OCI-LY3 (cell line): ENCODE data around the gene TSEN54.

Experiments used
- H2AFZ ChIP-seq: fragments of 200-600, 300-600 bp; shearing (Covaris generic); 2 replicates; pipeline ENCODE4 v1.6.0; 2014; ENCODE audit warnings: antibody characterized with exemption, low read depth, low read length
- H3K27ac ChIP-seq: fragments of 200-600, 300-600 bp; sonication (generic); 2 replicates; pipeline ENCODE4 v1.5.1; 2014; ENCODE audit warnings: mild to moderate bottlenecking, low read length, moderate library complexity, mixed read lengths
- H3K27me3 ChIP-seq: fragments of 200-600, 300-600 bp; sonication (generic); 2 replicates; pipeline ENCODE4 v1.6.1; 2014; ENCODE audit warnings: low read depth, low read length, mixed read lengths
- H3K36me3 ChIP-seq: fragments of 200-600, 300-600 bp; sonication (generic); replicated peaks from 2 replicates; pipeline ENCODE3; 2014; ENCODE audit warnings: low read depth, low read length, mixed read lengths
- H3K4me1 ChIP-seq: fragments of 300-600, 200-600 bp; sonication (generic); 2 replicates; pipeline ENCODE4 v1.6.1; 2014; ENCODE audit warnings: low read length, mixed read lengths
- H3K4me2 ChIP-seq: fragments of 200-600, 300-600 bp; sonication (generic); 2 replicates; pipeline ENCODE4 v1.6.1; 2014; ENCODE audit warnings: low read length, mixed read lengths
- H3K4me3 ChIP-seq: fragments of 300-600, 200-600 bp; sonication (generic); 2 replicates; pipeline ENCODE4 v1.5.1; 2014; ENCODE audit warnings: antibody characterized with exemption, mild to moderate bottlenecking, low read length, moderate library complexity
- H3K79me2 ChIP-seq: fragments of 300-600, 200-600 bp; shearing (Covaris generic); 2 replicates; pipeline ENCODE4 v1.6.1; 2014; ENCODE audit warnings: mild to moderate bottlenecking, low read length, mixed read lengths
- H3K9ac ChIP-seq: fragments of 300-600, 200-600 bp; shearing (Covaris generic); 2 replicates; pipeline ENCODE4 v1.6.0; 2014; ENCODE audit warnings: mild to moderate bottlenecking, low read length, moderate library complexity
- H3K9me3 ChIP-seq: fragments of 200-600, 300-600 bp; shearing (Covaris generic); 2 replicates; pipeline ENCODE4 v1.6.1; 2014; ENCODE audit warnings: low read length, mixed read lengths; ENCODE audit not compliant: insufficient read depth
- H4K20me1 ChIP-seq: fragments of 200-600, 300-600 bp; sonication (generic); 2 replicates; pipeline ENCODE4 v1.6.1; 2016; ENCODE audit warnings: low read length, mixed read lengths; ENCODE audit not compliant: insufficient read depth
- EZH2phosphoT487 ChIP-seq: fragments of 200-600 bp; shearing (Covaris generic); IDR thresholded peaks from 2 replicates; pipeline ENCODE4 v1.6.1; 2018; ENCODE audit warnings: antibody characterized with exemption, mixed run types, low read depth
- TF ChIP-seq, protein P1 (sequence below): fragments of 200-600, 300-600 bp; sonication (generic); IDR thresholded peaks from 2 replicates; pipeline ENCODE4 v1.5.1; 2014; ENCODE audit warnings: antibody characterized with exemption, low read length, low read depth

Gene TSEN54

DNA sequence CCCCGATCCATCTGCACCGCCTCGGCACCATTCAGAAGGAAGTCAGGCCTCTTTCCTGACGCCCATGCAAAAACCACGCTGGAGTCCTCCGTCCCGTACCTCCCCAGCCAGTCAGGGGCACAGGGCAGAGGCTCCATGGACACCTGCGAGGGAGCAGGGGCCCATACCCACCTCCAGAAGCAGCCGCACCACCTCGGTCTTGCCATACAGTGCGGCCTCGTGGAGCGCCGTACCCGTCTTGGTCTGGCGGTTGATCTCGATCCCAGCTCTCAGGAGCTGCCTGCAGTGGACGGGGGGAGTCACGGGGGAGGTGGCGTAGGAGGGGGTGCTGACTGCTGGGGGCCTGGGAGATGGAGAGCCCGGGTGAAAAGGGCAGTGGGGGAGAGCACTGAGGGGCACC is 10.2 kb upstream of the TSEN54 start:
- no peak overlapping the region for H3K27ac ChIP-seq
- no peak overlapping the region for H2AFZ ChIP-seq
- no peaks in the 10 kb centered on the region for H3K9me3 ChIP-seq
- H3K79me2 ChIP-seq: no peaks in the 10 kb centered on the region
- no peaks in the 10 kb centered on the region for H3K27me3 ChIP-seq
- no peak overlapping the region for H3K4me3 ChIP-seq
- H3K4me2 ChIP-seq: no peak overlapping the region
- no peaks in the 10 kb centered on the region for H3K4me1 ChIP-seq
- peaks cover 2% of the 10 kb centered on the region; the same call in 1 of the 2 replicates for H4K20me1 ChIP-seq
- H3K36me3 ChIP-seq: no peaks in the 10 kb centered on the region
- no peak overlapping the region for H3K9ac ChIP-seq
- no peak for TF ChIP-seq EZH2phosphoT487
- TF ChIP-seq, protein P1, sequence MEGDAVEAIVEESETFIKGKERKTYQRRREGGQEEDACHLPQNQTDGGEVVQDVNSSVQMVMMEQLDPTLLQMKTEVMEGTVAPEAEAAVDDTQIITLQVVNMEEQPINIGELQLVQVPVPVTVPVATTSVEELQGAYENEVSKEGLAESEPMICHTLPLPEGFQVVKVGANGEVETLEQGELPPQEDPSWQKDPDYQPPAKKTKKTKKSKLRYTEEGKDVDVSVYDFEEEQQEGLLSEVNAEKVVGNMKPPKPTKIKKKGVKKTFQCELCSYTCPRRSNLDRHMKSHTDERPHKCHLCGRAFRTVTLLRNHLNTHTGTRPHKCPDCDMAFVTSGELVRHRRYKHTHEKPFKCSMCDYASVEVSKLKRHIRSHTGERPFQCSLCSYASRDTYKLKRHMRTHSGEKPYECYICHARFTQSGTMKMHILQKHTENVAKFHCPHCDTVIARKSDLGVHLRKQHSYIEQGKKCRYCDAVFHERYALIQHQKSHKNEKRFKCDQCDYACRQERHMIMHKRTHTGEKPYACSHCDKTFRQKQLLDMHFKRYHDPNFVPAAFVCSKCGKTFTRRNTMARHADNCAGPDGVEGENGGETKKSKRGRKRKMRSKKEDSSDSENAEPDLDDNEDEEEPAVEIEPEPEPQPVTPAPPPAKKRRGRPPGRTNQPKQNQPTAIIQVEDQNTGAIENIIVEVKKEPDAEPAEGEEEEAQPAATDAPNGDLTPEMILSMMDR: no peak

GRCh38 chr17:75506888-75507287 is 9.4 kb upstream of the TSEN54 start:
- Histone ChIP-seq H3K4me3 (no peak overlapping the region), H4K20me1 (peaks cover 2% of the 10 kb centered on the region; the same call in 1 of the 2 replicates), H3K9ac (no peak overlapping the region), H3K79me2 (no peaks in the 10 kb centered on the region), H3K27me3 (no peaks in the 10 kb centered on the region), H3K4me1 (no peaks in the 10 kb centered on the region), H3K27ac (no peak overlapping the region), H2AFZ (no peak overlapping the region), H3K36me3 (no peaks in the 10 kb centered on the region), H3K9me3 (no peaks in the 10 kb centered on the region), H3K4me2 (no peak overlapping the region)
- TF ChIP-seq EZH2phosphoT487: no peak
- TF ChIP-seq, protein P1: no peak

- no peak overlapping the region for H3K9ac ChIP-seq
- no peak overlapping the region for H3K4me2 ChIP-seq
- no peaks in the 10 kb centered on the region for H3K36me3 ChIP-seq
These were observed 8.3 kb upstream of the TSEN54 start for GRCh38 chr17:75507733-75508719.

DNA sequence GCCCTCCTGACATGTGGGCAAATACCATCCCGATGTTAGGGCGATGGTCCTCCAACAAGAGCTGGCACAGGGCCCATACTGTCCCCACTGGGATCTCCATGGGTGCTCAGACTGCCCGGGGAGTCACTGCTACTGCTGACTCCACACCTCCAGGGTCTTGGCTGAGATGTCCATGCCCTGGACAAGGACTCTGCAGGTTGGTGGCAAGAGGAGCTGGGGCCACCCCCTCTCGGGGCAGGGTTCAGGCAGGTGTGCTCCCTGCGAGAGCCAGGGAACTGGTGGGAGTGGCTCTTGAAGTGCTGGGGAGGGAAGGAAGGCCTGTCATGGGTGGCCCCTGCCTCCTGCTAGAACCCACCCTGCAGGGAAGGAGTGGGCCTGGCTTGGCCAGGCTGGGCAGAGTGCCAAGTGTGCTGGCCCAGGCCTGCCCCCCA is 7.4 kb upstream of the TSEN54 start:
- Histone ChIP-seq H3K9ac (no peak overlapping the region), H4K20me1 (peaks cover 2% of the 10 kb centered on the region; the same call in 1 of the 2 replicates), H3K79me2 (no peaks in the 10 kb centered on the region), H3K9me3 (no peaks in the 10 kb centered on the region), H3K27me3 (no peaks in the 10 kb centered on the region), H2AFZ (no peak overlapping the region), H3K27ac (no peak overlapping the region), H3K4me1 (no peaks in the 10 kb centered on the region; the same call in 1 of the 2 replicates), H3K4me3 (no peak overlapping the region), H3K36me3 (no peaks in the 10 kb centered on the region), H3K4me2 (no peak overlapping the region)
- no peak for TF ChIP-seq EZH2phosphoT487

More at GRCh38 chr17:75507733-75508719, 8.3 kb upstream of the TSEN54 start:
- H3K27ac ChIP-seq: no peak overlapping the region
- no peak overlapping the region for H3K4me3 ChIP-seq
- no peaks in the 10 kb centered on the region for H3K79me2 ChIP-seq
- H3K4me1 ChIP-seq: no peaks in the 10 kb centered on the region; the same call in 1 of the 2 replicates
- no peaks in the 10 kb centered on the region for H3K9me3 ChIP-seq
- H4K20me1 ChIP-seq: peaks cover 2% of the 10 kb centered on the region; the same call in 1 of the 2 replicates
- H3K27me3 ChIP-seq: no peaks in the 10 kb centered on the region
- no peak overlapping the region for H2AFZ ChIP-seq
- no peak for TF ChIP-seq EZH2phosphoT487
- TF ChIP-seq, protein P1: no peak
